ENCODE results near the gene PTGS1. TPM values are rescaled to one million over a fixed set of nuclear protein-coding genes. Genes with fewer than 3 reads are reported as not detected.

PTGS1 gene
- total RNA-seq, 4 donors from 2014 or later, result 72.2 to 119 (median 84.1) TPM

GRCh38 chr9:122392284-122392683, 21.5 kb downstream of the PTGS1 start:
- Histone ChIP-seq H3K4me1 (peaks cover 5 to 34% (median 26%) of the 10 kb centered on the region in 4 donors), H3K9me3 (no peaks in the 10 kb centered on the region), H3K4me3 (no peak overlapping the region), H3K36me3 (peaks cover 0 to 46% (median 19%) of the 10 kb centered on the region in 4 donors), H3K27ac (replicated peaks in 1 of 4) (peak overlapping the region; percentile 86 to 90 (median 88)), H3K27me3 (no peaks in the 10 kb centered on the region)
- TF ChIP-seq POLR2AphosphoS5 (IDR thresholded peaks at IDR 0.05), result no peak
- TF ChIP-seq CTCF (IDR thresholded peaks at IDR 0.05), result no peak
- no peak for TF ChIP-seq POLR2A (IDR thresholded peaks at IDR 0.05; ENCODE audit: low read depth)
- no peak for TF ChIP-seq EP300 (IDR thresholded peaks at IDR 0.05)
- DNase-seq (ENCODE audit: extremely low spot score), result peak; percentile 77
- 91% methylated on average over 9 of the region's 9 CpGs for WGBS
- intact Hi-C loops (cut with DNase I), result no loop called here

GRCh38 chr9:122392714-122393113, 21.9 kb downstream of the PTGS1 start:
- peaks cover 0 to 42% (median 17%) of the 10 kb centered on the region in 4 donors for H3K36me3 ChIP-seq
- 61% methylated on average over 2 of the region's 2 CpGs for WGBS
- intact Hi-C loops (cut with DNase I), result no loop called here
- peak overlapping the region; percentile 86 to 90 (median 88) for H3K27ac ChIP-seq (replicated peaks in 1 of 4)
- H3K4me3 ChIP-seq, result no peak overlapping the region
- no peaks in the 10 kb centered on the region for H3K9me3 ChIP-seq
- peak; percentile 66 for DNase-seq (ENCODE audit: extremely low spot score)
- H3K27me3 ChIP-seq, result no peaks in the 10 kb centered on the region
- H3K4me1 ChIP-seq, result peaks cover 5 to 34% (median 26%) of the 10 kb centered on the region in 4 donors
- TF ChIP-seq CTCF (IDR thresholded peaks at IDR 0.05) (no peak), EP300 (IDR thresholded peaks at IDR 0.05) (no peak), POLR2AphosphoS5 (IDR thresholded peaks at IDR 0.05) (no peak), POLR2A (IDR thresholded peaks at IDR 0.05; ENCODE audit: low read depth) (no peak)

- H3K27me3 ChIP-seq, result no peaks in the 10 kb centered on the region
- no peak for TF ChIP-seq CTCF (IDR thresholded peaks at IDR 0.05)
- no peak for TF ChIP-seq POLR2A (IDR thresholded peaks at IDR 0.05; ENCODE audit: low read depth)
- no peaks in the 10 kb centered on the region for H3K9me3 ChIP-seq
- intact Hi-C loops (cut with DNase I), result no loop called here
- H3K36me3 ChIP-seq, result peaks cover 0 to 35% (median 15%) of the 10 kb centered on the region in 4 donors
- peaks cover 5 to 31% (median 26%) of the 10 kb centered on the region in 4 donors for H3K4me1 ChIP-seq
- WGBS, result 74% methylated on average over 8 of the region's 8 CpGs
- H3K4me3 ChIP-seq, result no peak overlapping the region
- H3K27ac ChIP-seq (replicated peaks in 1 of 4), result peak overlapping the region; percentile 86 to 90 (median 88)
- DNase-seq (ENCODE audit: extremely low spot score), result peak; percentile 75
Measured at GRCh38 chr9:122393284-122393983, 22.6 kb downstream of the PTGS1 start.

GRCh38 chr9:122394265-122395125, 23.7 kb downstream of the PTGS1 start:
- Histone ChIP-seq H3K9me3 (no peaks in the 10 kb centered on the region), H3K4me3 (peak overlapping the region in 1 of 4 donors; percentile 26), H3K27ac (replicated peaks in 1 of 4) (peak overlapping the region; percentile 86 to 90 (median 88)), H3K27me3 (no peaks in the 10 kb centered on the region), H3K4me1 (peaks cover 5 to 30% (median 26%) of the 10 kb centered on the region in 4 donors), H3K36me3 (peaks cover 0 to 30% (median 12%) of the 10 kb centered on the region in 4 donors)
- 35% methylated on average over 9 of the region's 9 CpGs for WGBS
- intact Hi-C loops (cut with DNase I), result no loop called here
- TF ChIP-seq POLR2AphosphoS5 (IDR thresholded peaks at IDR 0.05), result peak; percentile 52 to 71
- no peak for TF ChIP-seq POLR2A (IDR thresholded peaks at IDR 0.05; ENCODE audit: low read depth)
- TF ChIP-seq EP300 (IDR thresholded peaks at IDR 0.05), result no peak
- TF ChIP-seq CTCF (IDR thresholded peaks at IDR 0.05), result no peak
- DNase-seq (ENCODE audit: extremely low spot score), result peak; percentile 93
